Measurements from ENCODE around the gene CYP3A4. TPM values are rescaled to one million over a fixed set of nuclear protein-coding genes. Genes with fewer than 3 reads are reported as not detected.
"Not testable (repeated sequence)": the region's sequence is repeated elsewhere in the genome, so short reads cannot be mapped to it uniquely, and the experiment has no call there.

Gene CYP3A4
- total RNA-seq, 4 donors from 2014 or later, result 0.22 to 1.5 TPM; not detected in 2

DNA sequence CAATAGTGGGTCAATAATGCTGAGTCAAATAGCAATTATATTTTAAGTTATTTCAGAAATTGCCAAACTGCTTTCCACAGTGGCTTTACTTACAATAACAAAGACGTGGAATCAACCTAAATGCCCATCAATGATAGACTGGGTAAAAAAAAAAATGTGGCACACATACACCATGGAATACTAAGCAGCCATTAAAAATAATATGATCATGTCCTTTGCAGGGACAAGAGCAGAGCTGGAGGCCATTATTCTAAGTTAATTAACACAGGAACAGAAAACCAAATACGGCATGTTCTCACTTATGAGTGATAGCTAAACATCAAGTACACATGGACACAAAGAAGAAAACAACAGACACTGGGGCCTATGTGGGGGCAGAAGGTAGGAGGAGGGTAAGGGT lies 15.0 kb upstream of the CYP3A4 start:
- Histone ChIP-seq H3K4me3 (no peak overlapping the region), H3K36me3 (no peaks in the 10 kb centered on the region), H3K27me3 (no peaks in the 10 kb centered on the region), H3K4me1 (no peaks in the 10 kb centered on the region), H3K27ac (no peak overlapping the region), H3K9me3 (peaks cover 0 to 6% (median 0%) of the 10 kb centered on the region in 4 donors)
- no peak for TF ChIP-seq POLR2A (IDR thresholded peaks at IDR 0.05)
- 83 to 84% methylated on average over 2 of the region's 2 CpGs for WGBS, 2 donors
- no peak for DNase-seq (ENCODE audit: low spot score in 2 of 2)

- WGBS, 2 donors, result 91 to 95% methylated on average over 2 of the region's 2 CpGs
Observed at GRCh38 chr7:99795864-99796263, 11.9 kb upstream of the CYP3A4 start.

GRCh38 chr7:99794585-99795502 lies 10.9 kb upstream of the CYP3A4 start:
- 80% methylated on average over 12 of the region's 12 CpGs for WGBS, 2 donors
- TF ChIP-seq EP300 (IDR thresholded peaks at IDR 0.05) (no peak), POLR2A (IDR thresholded peaks at IDR 0.05) (no peak), CTCF (IDR thresholded peaks at IDR 0.05) (no peak)
- no peaks in the 10 kb centered on the region for H3K27me3 ChIP-seq

More at GRCh38 chr7:99795864-99796263, 11.9 kb upstream of the CYP3A4 start:
- H3K27me3 ChIP-seq; H3K4me1 ChIP-seq; H3K36me3 ChIP-seq; H3K27ac ChIP-seq; H3K4me3 ChIP-seq; DNase-seq (ENCODE audit: low spot score in 2 of 2); H3K9me3 ChIP-seq: not testable (repeated sequence)

GRCh38 chr7:99793443-99793842 lies 9.5 kb upstream of the CYP3A4 start:
- 88 to 94% methylated on average over 5 of the region's 5 CpGs for WGBS, 2 donors
- no peaks in the 10 kb centered on the region for H3K36me3 ChIP-seq
- no peaks in the 10 kb centered on the region for H3K27me3 ChIP-seq
- no peaks in the 10 kb centered on the region for H3K4me1 ChIP-seq
- no peak for DNase-seq (ENCODE audit: low spot score in 2 of 2)
- H3K9me3 ChIP-seq, result no peaks in the 10 kb centered on the region
- no peak for TF ChIP-seq CTCF (IDR thresholded peaks at IDR 0.05)
- no peak overlapping the region for H3K27ac ChIP-seq
- no peak overlapping the region for H3K4me3 ChIP-seq

More at GRCh38 chr7:99794585-99795502, 10.9 kb upstream of the CYP3A4 start:
- H3K27ac ChIP-seq, result no peak overlapping the region
- no peak for DNase-seq (ENCODE audit: low spot score in 2 of 2)
- H3K36me3 ChIP-seq, result no peaks in the 10 kb centered on the region
- no peak overlapping the region for H3K4me3 ChIP-seq
- H3K4me1 ChIP-seq, result no peaks in the 10 kb centered on the region
- H3K9me3 ChIP-seq, result no peaks in the 10 kb centered on the region

GRCh38 chr7:99792967-99793366 lies 9.0 kb upstream of the CYP3A4 start:
- Histone ChIP-seq H3K36me3 (no peaks in the 10 kb centered on the region), H3K27me3 (no peaks in the 10 kb centered on the region)

More at GRCh38 chr7:99792967-99793366, 9.0 kb upstream of the CYP3A4 start:
- 68 to 72% methylated on average over 4 of the region's 4 CpGs for WGBS, 2 donors
- DNase-seq (ENCODE audit: low spot score in 2 of 2), result no peak
- H3K9me3 ChIP-seq, result no peaks in the 10 kb centered on the region
- H3K27ac ChIP-seq, result no peak overlapping the region
- no peaks in the 10 kb centered on the region for H3K4me1 ChIP-seq
- no peak overlapping the region for H3K4me3 ChIP-seq
- TF ChIP-seq EP300 (IDR thresholded peaks at IDR 0.05) (no peak), POLR2A (IDR thresholded peaks at IDR 0.05) (no peak), CTCF (IDR thresholded peaks at IDR 0.05) (no peak)

Data from tibial nerve (tissue), 4 donors.